CD4-positive, alpha-beta T cell treated with Interleukin-1 beta for 1 hour (primary cell): ENCODE data around the gene TCAP.
"Not testable (repeated sequence)": the region's sequence is repeated elsewhere in the genome, so short reads cannot be mapped to it uniquely, and the experiment has no call there.

Experiments
- DNase-seq, 2 donors: peaks; one replicate each; pipeline ENCODE4 v3.0.0-alpha.2; 2020 to 2022

The TCAP gene

GRCh38 chr17:39706921-39707337 lies 41.8 kb downstream of the TCAP start:
- DNase-seq = peak in 1 of 2 donors; percentile 19

DNA sequence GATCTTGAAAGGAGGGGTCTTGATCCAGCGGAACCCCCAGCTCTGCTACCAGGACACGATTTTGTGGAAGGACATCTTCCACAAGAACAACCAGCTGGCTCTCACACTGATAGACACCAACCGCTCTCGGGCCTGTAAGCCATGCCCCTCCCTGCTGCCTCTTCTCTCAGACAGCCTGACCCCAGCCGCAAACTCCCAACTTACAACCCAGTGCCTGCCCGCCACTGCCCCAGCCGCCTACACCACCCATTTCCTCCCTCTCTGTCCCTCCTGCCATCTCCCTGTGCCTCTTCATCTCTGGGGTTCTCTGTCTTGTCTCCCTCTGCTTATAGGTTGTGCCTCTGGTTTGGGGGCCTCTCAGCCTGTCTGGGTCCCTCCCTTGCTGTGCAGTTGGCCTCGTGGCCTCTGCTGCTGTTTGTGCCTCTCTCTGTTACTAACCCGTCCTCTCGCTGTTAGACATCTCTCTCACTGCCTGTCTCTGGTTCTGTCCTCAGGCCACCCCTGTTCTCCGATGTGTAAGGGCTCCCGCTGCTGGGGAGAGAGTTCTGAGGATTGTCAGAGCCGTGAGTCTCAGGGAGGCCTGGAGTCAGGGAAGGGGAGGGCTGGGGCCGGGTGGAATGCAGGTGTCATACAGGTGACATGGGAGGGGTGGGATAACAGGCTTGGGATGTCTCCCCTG lies 44.3 kb downstream of the TCAP start:
- DNase-seq = peak in 1 of 2 donors; percentile 8

- no peak for DNase-seq
These were observed 45.1 kb downstream of the TCAP start for GRCh38 chr17:39709998-39710964.

DNA sequence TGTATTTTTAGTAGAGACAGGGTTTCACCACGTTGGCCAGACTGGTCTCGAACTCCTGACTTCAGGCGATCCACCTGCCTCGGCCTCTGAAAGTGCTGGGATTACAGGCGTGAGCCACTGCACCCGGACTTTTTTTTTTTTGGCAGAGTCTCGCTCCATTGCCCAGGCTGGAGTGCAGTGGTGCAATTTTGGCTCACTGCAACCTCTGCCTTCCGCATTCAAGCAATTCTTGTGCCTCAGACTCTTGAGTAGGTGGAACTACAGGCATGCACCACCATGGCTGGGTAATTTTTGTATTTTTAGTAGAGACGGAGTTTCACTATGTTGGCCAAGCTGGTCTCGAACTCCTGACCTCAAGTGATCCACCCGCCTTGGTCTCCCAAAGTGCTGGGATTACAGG lies 45.9 kb downstream of the TCAP start:
- not testable (repeated sequence) for DNase-seq

DNA sequence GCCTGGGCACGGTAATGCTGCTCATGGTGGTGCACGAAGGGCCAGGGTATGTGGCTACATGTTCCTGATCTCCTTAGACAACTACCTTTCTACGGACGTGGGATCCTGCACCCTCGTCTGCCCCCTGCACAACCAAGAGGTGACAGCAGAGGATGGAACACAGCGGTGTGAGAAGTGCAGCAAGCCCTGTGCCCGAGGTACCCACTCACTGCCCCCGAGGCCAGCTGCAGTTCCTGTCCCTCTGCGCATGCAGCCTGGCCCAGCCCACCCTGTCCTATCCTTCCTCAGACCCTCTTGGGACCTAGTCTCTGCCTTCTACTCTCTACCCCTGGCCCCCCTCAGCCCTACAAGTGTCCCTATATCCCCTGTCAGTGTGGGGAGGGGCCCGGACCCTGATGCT lies 46.7 kb downstream of the TCAP start:
- DNase-seq = no peak

- DNase-seq = no peak
These were observed 49.1 kb downstream of the TCAP start for GRCh38 chr17:39714234-39714633.

DNA sequence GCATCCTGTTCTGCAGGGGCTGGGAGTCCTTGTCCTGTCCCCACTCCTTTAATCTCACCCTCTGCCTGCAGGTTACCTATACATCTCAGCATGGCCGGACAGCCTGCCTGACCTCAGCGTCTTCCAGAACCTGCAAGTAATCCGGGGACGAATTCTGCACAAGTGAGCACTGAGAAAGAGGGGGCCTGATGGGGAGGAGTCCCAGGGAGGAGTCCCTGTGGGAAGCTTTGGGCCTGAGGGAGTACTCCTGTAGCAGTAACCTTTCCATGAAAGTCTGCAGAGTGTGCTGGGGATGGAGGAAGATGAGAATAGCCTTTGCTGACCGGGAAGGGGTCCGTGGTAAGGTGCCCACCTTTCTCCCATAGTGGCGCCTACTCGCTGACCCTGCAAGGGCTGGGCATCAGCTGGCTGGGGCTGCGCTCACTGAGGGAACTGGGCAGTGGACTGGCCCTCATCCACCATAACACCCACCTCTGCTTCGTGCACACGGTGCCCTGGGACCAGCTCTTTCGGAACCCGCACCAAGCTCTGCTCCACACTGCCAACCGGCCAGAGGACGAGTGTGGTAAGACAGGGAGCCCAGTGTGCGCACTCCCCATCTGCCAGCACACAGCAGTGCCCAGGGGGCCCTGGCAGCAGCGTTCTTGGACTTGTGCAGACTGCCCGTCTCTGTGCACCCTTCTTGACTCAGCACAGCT lies 50.4 kb downstream of the TCAP start:
- DNase-seq = no peak
